Stimulated activated effector memory CD8-positive, alpha-beta T cell treated with anti-CD3 and anti-CD28 coated beads, Interleukin-12 subunit alpha, Interleukin-12 subunit beta, amount 100 ng/mL, for 72 hours (primary cell): ENCODE data around the gene CCDC174.
"Not testable (repeated sequence)": the region's sequence is repeated elsewhere in the genome, so short reads cannot be mapped to it uniquely, and the experiment has no call there.

Source experiments
- ATAC-seq: fragments of 150-1000 bp; cut with Tn5 transposase; 2 replicates; pipeline ENCODE4 v1.10.0; 2021
- DNase-seq, 2 donors: peaks; one replicate each; pipeline ENCODE4 v3.0.0; 2021 to 2022; ENCODE audit warnings: low spot score in 2 of 2
- H3K27ac Mint-ChIP-seq: one replicate; pipeline ENCODE4 v1.8.0; 2022; ENCODE audit warnings: mild to moderate bottlenecking, mixed read lengths
- H3K36me3 Mint-ChIP-seq: one replicate; pipeline ENCODE4 v1.8.0; 2022; ENCODE audit warnings: mild to moderate bottlenecking, mixed read lengths
- H3K4me1 Mint-ChIP-seq: one replicate; pipeline ENCODE4 v1.8.0; 2022; ENCODE audit warnings: mixed read lengths
- H3K4me3 Mint-ChIP-seq: one replicate; pipeline ENCODE4 v1.8.0; 2022; ENCODE audit warnings: mild to moderate bottlenecking, mixed read lengths
- H3K9me3 Mint-ChIP-seq: one replicate; pipeline ENCODE4 v1.8.0; 2022; ENCODE audit warnings: mixed read lengths

Gene CCDC174

DNA sequence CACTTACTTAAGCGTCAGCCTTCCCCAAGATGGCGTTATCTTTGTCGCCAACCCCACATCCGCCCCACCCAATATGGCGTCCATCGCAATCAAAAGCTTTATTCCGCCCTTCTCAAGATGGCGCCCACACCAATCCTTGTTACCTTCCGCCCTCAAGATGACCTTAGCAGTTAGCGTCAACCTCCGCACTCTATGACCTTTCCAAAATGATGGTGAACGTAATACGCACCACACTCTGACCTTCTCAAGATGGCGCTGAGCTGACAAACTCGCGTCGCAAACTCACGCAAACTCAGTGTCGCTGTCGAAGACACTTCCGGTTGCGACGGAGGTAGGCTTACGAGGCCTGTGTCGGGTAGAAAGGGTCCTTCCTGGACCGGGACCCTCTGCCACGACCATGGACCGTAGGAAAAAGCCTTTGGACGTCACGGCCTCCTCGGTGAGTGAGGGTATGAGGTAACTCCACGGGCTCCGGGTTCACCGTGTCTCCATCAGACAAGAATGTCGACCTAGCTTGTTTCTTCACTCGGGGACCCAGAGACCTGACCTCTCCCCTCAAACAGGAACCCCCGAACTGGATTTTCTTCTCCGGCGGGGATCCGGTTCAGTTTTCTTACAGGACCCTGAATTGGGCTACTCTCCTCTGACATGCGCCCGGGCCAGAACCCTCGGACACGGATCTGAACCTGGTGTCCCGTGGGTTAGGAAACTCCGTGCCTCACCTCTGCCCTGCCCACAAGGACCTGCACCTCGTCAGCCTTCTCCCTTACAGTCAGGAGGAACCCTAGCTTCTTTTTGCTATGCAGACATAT is at the start of gene CCDC174:
CCDC174 (plus strand) TSS at position 323 of the 812 bp plus-strand sequence; CDS start at position 398, 75 bp downstream.
- DNase-seq (peak; percentile 75 to 98), ATAC-seq (peak; percentile 99)
- Mint-ChIP-seq H3K4me1 (peaks cover 41% of the 10 kb centered on the region), H3K36me3 (peaks cover 31% of the 10 kb centered on the region), H3K4me3 (peak within 1 kb of the TSS; percentile 90), H3K27ac (peak within 1 kb of the TSS; percentile 99), H3K9me3 (no peaks in the 10 kb centered on the region)

- H3K4me3 Mint-ChIP-seq: no peak overlapping the region
- peaks cover 9% of the 10 kb centered on the region for H3K4me1 Mint-ChIP-seq
- ATAC-seq: no peak
- no peaks in the 10 kb centered on the region for H3K36me3 Mint-ChIP-seq
- DNase-seq: no peak
- no peak overlapping the region for H3K27ac Mint-ChIP-seq
- peaks cover 12% of the 10 kb centered on the region for H3K9me3 Mint-ChIP-seq
These were observed 49.4 kb upstream of the CCDC174 start for GRCh38 chr3:14602006-14602803.

DNA sequence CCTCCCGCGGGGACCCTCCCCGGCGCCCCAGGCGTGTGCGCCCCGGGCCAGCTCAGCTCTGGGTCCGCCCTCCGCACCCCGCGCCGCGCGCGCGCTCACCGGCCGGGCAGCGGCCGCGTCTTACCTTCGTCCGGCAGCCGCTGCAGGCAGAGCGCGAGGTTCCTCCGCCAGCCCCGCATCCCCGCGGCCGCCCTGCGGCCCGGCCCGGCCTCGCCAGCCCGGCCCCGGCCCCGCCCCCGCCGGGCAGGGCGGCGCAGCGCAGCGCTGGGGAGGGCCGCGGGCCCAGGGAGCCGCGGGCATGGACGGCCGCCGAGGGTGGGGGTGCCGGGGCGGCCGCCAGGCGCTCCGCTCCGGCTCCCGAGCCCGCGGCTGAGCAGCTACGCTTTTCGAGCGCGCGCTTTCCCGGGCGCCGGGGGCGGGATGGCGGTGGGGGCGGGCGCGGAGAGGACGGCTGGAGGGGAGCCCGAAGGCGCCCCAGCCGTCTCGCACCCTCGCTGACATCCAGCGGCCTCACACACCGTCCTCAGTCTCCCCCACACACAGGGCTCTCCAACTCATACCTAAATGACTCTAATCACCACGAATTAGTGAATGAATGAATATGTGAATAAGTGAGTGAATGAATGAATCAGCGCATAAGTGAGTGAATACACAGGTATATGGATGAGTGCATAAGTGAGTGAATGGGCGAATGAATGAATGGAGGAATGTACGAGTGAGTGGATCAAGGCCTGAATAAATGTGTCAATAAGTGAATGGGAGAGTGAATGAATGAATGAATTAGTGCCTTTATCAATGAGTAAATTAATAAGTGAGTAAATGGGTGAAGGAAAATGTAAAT is 48.5 kb upstream of the CCDC174 start:
- Mint-ChIP-seq H3K4me3 (no peak overlapping the region), H3K4me1 (peaks cover 9% of the 10 kb centered on the region), H3K9me3 (peaks cover 12% of the 10 kb centered on the region), H3K27ac (no peak overlapping the region), H3K36me3 (no peaks in the 10 kb centered on the region)
- DNase-seq: no peak
- ATAC-seq: no peak

DNA sequence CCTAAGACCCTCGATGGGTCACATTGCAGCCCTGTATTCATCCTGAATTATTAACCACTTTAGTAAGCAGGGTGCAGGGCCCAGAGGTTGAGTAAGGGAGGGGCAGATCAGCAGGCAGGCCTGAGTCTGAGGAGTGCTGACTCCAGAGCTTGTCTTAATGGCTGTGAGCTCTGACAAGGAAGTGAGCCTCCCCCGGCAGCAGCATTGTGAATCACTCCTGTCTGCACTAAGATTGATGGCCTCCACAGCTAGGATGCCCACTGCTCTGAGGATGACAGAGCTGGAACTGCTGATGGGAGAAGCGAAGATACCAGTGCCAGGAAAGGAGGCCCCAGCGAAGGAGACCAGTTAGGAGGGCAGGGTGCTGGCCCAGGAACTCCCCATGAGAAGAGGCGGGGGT is 46.5 kb upstream of the CCDC174 start:
- H3K4me3 Mint-ChIP-seq: no peak overlapping the region
- DNase-seq: no peak

GRCh38 chr3:14605744-14606143 is 45.8 kb upstream of the CCDC174 start:
- peaks cover 3% of the 10 kb centered on the region for H3K9me3 Mint-ChIP-seq
- H3K4me3 Mint-ChIP-seq: no peak overlapping the region
- DNase-seq (no peak), ATAC-seq (no peak)
- no peaks in the 10 kb centered on the region for H3K4me1 Mint-ChIP-seq
- no peak overlapping the region for H3K27ac Mint-ChIP-seq
- H3K36me3 Mint-ChIP-seq: no peaks in the 10 kb centered on the region

More for the DNA sequence above, 46.5 kb upstream of the CCDC174 start:
- peak; percentile 11 for ATAC-seq
- Mint-ChIP-seq H3K27ac (no peak overlapping the region), H3K36me3 (no peaks in the 10 kb centered on the region), H3K9me3 (peaks cover 3% of the 10 kb centered on the region), H3K4me1 (no peaks in the 10 kb centered on the region)

DNA sequence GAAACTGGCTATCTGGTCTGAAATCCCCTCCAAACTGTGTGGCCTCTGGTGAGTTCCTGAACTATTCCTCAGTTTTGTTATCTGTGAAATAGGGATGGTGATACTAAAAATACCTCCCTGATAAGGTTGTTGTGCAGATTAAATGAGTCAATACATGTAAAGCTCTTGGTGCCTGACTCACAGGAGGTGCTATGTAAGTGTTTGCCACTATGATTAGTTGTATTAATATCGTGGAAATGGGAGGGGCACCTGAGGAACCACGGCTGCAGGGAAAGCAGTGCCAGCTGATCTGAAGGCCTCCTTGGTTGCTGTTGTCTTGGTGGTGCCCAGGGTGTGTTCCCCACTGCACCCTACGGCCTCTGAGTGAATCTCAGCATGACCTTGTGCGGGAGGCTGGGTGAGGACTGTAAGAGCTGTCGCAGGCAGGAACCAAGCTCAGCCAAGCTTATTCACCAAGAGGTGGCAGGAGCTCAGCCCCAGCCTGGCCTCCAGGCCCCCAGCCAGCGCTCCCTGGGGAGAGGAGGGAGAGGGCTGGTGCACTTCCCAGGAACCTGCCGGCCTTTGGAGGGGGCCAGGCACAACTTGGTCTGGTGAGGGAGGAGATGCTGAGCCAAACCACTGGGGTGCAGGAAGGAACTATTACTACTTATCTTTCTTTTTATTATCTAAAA is 44.8 kb upstream of the CCDC174 start:
- Mint-ChIP-seq H3K4me1 (no peaks in the 10 kb centered on the region), H3K4me3 (no peak overlapping the region), H3K27ac (no peak overlapping the region), H3K36me3 (no peaks in the 10 kb centered on the region), H3K9me3 (peaks cover 3% of the 10 kb centered on the region)
- DNase-seq (no peak), ATAC-seq (no peak)

DNA sequence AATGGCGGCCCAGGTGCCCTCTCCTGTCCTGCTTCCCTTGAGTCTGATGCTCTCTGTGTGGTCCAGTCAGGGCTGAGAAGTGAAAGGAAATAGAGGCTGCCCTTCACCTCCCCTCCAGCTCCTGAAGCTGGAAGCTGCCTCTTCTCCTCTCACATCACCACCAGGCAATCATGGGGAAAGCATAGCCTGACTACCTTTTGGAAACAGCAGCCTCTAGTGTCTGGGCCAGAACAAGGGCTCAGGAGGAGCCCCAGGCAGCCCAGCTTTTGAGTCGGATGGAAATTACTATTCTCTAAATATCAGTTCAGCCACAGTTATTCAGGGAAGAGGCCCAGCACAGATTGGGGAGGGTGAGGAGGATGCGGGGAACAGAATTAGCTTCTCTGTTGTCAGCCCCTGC is 43.3 kb upstream of the CCDC174 start:
- H3K36me3 Mint-ChIP-seq: no peaks in the 10 kb centered on the region
- DNase-seq (no peak), ATAC-seq (no peak)
- H3K9me3 Mint-ChIP-seq: peaks cover 2% of the 10 kb centered on the region
- H3K4me3 Mint-ChIP-seq: no peak overlapping the region
- no peak overlapping the region for H3K27ac Mint-ChIP-seq
- no peaks in the 10 kb centered on the region for H3K4me1 Mint-ChIP-seq

GRCh38 chr3:14609058-14609457 is 42.5 kb upstream of the CCDC174 start:
- not testable (repeated sequence) for H3K36me3 Mint-ChIP-seq, H3K4me3 Mint-ChIP-seq, H3K4me1 Mint-ChIP-seq, H3K27ac Mint-ChIP-seq, DNase-seq, H3K9me3 Mint-ChIP-seq, ATAC-seq

- DNase-seq (no peak), ATAC-seq (no peak)
- no peak overlapping the region for H3K4me3 Mint-ChIP-seq
- H3K36me3 Mint-ChIP-seq: no peaks in the 10 kb centered on the region
- H3K27ac Mint-ChIP-seq: no peak overlapping the region
- no peaks in the 10 kb centered on the region for H3K9me3 Mint-ChIP-seq
- no peaks in the 10 kb centered on the region for H3K4me1 Mint-ChIP-seq
These were observed 42.1 kb upstream of the CCDC174 start for GRCh38 chr3:14609506-14609905.

- H3K4me1 Mint-ChIP-seq: no peaks in the 10 kb centered on the region
- H3K36me3 Mint-ChIP-seq: no peaks in the 10 kb centered on the region
- no peak for ATAC-seq
- no peaks in the 10 kb centered on the region for H3K9me3 Mint-ChIP-seq
- H3K27ac Mint-ChIP-seq: no peak overlapping the region
- H3K4me3 Mint-ChIP-seq: no peak overlapping the region
- DNase-seq: no peak
These were observed 41.6 kb upstream of the CCDC174 start for GRCh38 chr3:14609941-14610340.

GRCh38 chr3:14614189-14614588 is 37.4 kb upstream of the CCDC174 start:
- Mint-ChIP-seq H3K27ac (no peak overlapping the region), H3K4me1 (no peaks in the 10 kb centered on the region), H3K36me3 (no peaks in the 10 kb centered on the region), H3K9me3 (no peaks in the 10 kb centered on the region), H3K4me3 (no peak overlapping the region)
- DNase-seq: no peak
- no peak for ATAC-seq

- ATAC-seq (no peak), DNase-seq (no peak)
- Mint-ChIP-seq H3K36me3 (no peaks in the 10 kb centered on the region), H3K9me3 (no peaks in the 10 kb centered on the region), H3K27ac (no peak overlapping the region), H3K4me1 (no peaks in the 10 kb centered on the region), H3K4me3 (no peak overlapping the region)
These were observed 36.7 kb upstream of the CCDC174 start for GRCh38 chr3:14614862-14615261.

DNA sequence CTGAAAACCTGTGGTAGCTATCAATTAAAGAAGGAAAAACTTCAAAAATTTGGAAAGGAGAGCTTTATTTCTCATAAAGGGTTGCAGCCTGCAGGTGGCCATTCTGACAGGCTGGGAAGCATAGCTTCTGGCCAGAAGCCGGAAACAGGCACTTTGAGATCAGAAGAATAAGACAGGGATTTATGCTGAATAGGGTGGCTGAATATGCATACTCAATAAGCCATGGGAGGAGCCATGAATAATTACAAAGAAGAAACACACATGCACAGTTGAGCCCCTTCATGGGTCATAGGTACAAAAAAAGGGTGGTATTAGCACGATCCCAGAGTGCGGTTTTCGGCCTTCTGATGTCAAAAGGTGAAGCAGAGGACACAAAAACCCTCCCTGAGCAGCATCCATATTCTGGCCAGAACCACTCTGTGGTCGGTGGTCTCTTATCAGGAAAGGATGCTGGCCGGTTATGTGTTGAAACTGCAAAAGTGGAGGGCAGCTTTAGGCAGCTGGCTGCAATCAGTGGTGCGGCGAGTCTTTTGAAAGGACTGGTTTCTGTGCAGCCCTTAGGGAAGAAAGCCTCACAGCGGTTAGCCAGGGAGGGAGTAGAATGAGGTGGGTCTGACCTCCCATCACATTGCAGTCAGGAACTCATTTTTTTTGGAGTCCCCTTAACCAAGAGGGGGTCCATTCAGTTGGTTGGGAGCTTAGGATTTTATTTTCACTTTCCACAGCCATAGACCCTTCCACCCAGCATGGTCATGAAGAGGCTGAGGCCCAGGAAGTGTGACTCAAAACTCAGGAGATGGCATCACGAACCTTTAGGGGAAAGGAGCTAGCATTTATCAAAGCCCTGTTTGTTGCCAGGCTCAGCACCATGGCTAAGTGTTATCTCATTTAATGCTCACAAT is 34.7 kb upstream of the CCDC174 start:
- no peaks in the 10 kb centered on the region for H3K9me3 Mint-ChIP-seq

GRCh38 chr3:14617508-14618023 is 34.0 kb upstream of the CCDC174 start:
- Mint-ChIP-seq H3K27ac (no peak overlapping the region), H3K9me3 (no peaks in the 10 kb centered on the region), H3K36me3 (no peaks in the 10 kb centered on the region), H3K4me1 (no peaks in the 10 kb centered on the region), H3K4me3 (no peak overlapping the region)
- no peak for DNase-seq
- no peak for ATAC-seq

More for the DNA sequence above, 34.7 kb upstream of the CCDC174 start:
- ATAC-seq: peak; percentile 39
- Mint-ChIP-seq H3K4me3 (no peak overlapping the region), H3K36me3 (no peaks in the 10 kb centered on the region), H3K27ac (no peak overlapping the region), H3K4me1 (no peaks in the 10 kb centered on the region)
- no peak for DNase-seq
